ENCODE data around the gene BSN.
"Not testable (repeated sequence)": the region's sequence is repeated elsewhere in the genome, so short reads cannot be mapped to it uniquely, and the experiment has no call there.

DNA sequence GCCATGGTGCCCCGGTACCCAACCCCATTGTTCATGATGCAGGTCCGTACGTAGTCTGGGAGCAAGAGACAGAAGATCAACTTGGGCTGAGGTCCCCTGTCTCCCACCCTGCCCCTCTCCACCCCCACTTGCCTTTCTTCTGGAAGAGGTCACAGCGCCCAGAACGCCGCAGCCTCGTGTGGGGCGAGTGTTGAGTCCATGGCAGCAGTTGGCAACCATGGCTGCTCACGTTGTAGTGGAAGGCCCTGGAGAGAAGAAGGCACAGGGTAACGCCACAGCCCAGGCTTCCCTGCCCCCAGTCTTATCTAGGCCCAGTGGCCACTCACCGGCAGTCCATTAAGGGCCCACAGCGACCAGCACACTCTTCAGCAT, 133.1 kb downstream of the BSN start:
- TF ChIP-seq, protein P1, sequence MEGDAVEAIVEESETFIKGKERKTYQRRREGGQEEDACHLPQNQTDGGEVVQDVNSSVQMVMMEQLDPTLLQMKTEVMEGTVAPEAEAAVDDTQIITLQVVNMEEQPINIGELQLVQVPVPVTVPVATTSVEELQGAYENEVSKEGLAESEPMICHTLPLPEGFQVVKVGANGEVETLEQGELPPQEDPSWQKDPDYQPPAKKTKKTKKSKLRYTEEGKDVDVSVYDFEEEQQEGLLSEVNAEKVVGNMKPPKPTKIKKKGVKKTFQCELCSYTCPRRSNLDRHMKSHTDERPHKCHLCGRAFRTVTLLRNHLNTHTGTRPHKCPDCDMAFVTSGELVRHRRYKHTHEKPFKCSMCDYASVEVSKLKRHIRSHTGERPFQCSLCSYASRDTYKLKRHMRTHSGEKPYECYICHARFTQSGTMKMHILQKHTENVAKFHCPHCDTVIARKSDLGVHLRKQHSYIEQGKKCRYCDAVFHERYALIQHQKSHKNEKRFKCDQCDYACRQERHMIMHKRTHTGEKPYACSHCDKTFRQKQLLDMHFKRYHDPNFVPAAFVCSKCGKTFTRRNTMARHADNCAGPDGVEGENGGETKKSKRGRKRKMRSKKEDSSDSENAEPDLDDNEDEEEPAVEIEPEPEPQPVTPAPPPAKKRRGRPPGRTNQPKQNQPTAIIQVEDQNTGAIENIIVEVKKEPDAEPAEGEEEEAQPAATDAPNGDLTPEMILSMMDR (IDR thresholded peaks at IDR 0.05; ENCODE audit: extremely low read depth in 1 of 2, insufficient read depth in 1 of 2, low read depth in 1 of 2, low read length in 2 of 2): not testable (repeated sequence)
- TF ChIP-seq POLR2AphosphoS5 (IDR thresholded peaks at IDR 0.05; ENCODE audit: insufficient read depth, low read depth, low read length): not testable (repeated sequence)

All from endothelial cell of umbilical vein (primary cell).